ENCODE data around the gene SAGE1. TPM values are rescaled to one million over a fixed set of nuclear protein-coding genes. Genes with fewer than 3 reads are reported as not detected.

SAGE1 gene
- total and polyA plus RNA-seq, 2 of the 8 experiments (the other 6 are each of a cell fraction or from before 2014, with no cell fraction given), result not detected

GRCh38 chrX:135890087-135890585, 3.4 kb upstream of the SAGE1 start:
- Histone ChIP-seq H3K9me3 (ENCODE audit: insufficient read depth in 2 of 2, low read depth in 1 of 2, low read length in 1 of 2) (peaks cover 0 to 35% of the 10 kb centered on the region in 2 experiments; a peak in 2 of 4 replicates), H2BK15ac (ENCODE audit: low read length) (no peak overlapping the region), H2AFZ (ENCODE audit: low read length) (no peak overlapping the region), H2BK20ac (ENCODE audit: low read length) (no peak overlapping the region), H2BK120ac (replicated peaks; ENCODE audit: low read depth, low read length) (no peak overlapping the region), H3K9ac (replicated peaks in 1 of 4; ENCODE audit: extremely low read depth in 1 of 4, low read depth in 3 of 4, low read length in 3 of 4) (no peak overlapping the region), H4K8ac (ENCODE audit: extremely low read depth, insufficient read depth, low read length) (no peak overlapping the region), H3K79me2 (ENCODE audit: control insufficient read depth in 1 of 2, insufficient read depth in 2 of 2, low read length in 2 of 2) (no peaks in the 10 kb centered on the region), H3K23ac (ENCODE audit: insufficient read length) (no peak overlapping the region), H3K4me2 (ENCODE audit: insufficient read depth in 1 of 2, low read depth in 2 of 2, low read length in 2 of 2) (no peak overlapping the region), H4K20me1 (replicated peaks in 1 of 2; ENCODE audit: control insufficient read depth in 1 of 2, insufficient read depth in 2 of 2, low read length in 2 of 2) (no peaks in the 10 kb centered on the region), H3K4me1 (replicated peaks in 1 of 4; ENCODE audit: control insufficient read depth in 3 of 4, insufficient read depth in 4 of 4, low read length in 3 of 4) (no peaks in the 10 kb centered on the region), H3K4me3 (ENCODE audit: extremely low read depth in 1 of 4, insufficient read depth in 2 of 4, low read depth in 3 of 4, low read length in 4 of 4) (no peak overlapping the region), H3K14ac (ENCODE audit: insufficient read length) (no peak overlapping the region), H3K4ac (replicated peaks; ENCODE audit: insufficient read length, low read depth, low read length) (no peak overlapping the region), H3K18ac (ENCODE audit: extremely low read depth, low read length) (no peak overlapping the region), H3K23me2 (ENCODE audit: low read depth, low read length) (no peaks in the 10 kb centered on the region), H3K79me1 (ENCODE audit: low read depth, low read length) (no peaks in the 10 kb centered on the region), H4K5ac (ENCODE audit: insufficient read length, low read depth, low read length) (no peak overlapping the region), H3K27ac (ENCODE audit: low read depth, low read length) (no peak overlapping the region), H3K56ac (replicated peaks; ENCODE audit: insufficient read length, low read depth, low read length) (no peak overlapping the region), H2AK5ac (ENCODE audit: low read depth, low read length) (no peak overlapping the region), H4K91ac (replicated peaks; ENCODE audit: insufficient read length, low read length) (no peak overlapping the region), H3K27me3 (replicated peaks in 1 of 4; ENCODE audit: control insufficient read depth in 3 of 4, extremely low read depth in 1 of 4, insufficient read depth in 3 of 4, low read length in 3 of 4) (no peaks in the 10 kb centered on the region), H2BK5ac (ENCODE audit: low read depth, low read length) (no peak overlapping the region), H2BK12ac (ENCODE audit: low read depth, low read length) (no peak overlapping the region), H3K36me3 (ENCODE audit: control insufficient read depth in 2 of 4, insufficient read depth in 4 of 4, low read length in 3 of 4) (no peaks in the 10 kb centered on the region)
- CTCF ChIA-PET (ENCODE audit: partially characterized antibody), result no interaction called here
- DNase-seq (ENCODE audit: low read depth in 1 of 2, low spot score in 2 of 2) (no peak), FAIRE-seq (no peak)
- WGBS, 2 experiments (ENCODE audit: extremely low coverage in 1 of 2, insufficient coverage in 1 of 2, insufficient read length in 1 of 2, insufficient replicate concordance in 2 of 2, low coverage in 1 of 2, low lambda C conversion rate in 2 of 2, missing lambda C conversion rate in 1 of 2), result 89% methylated on average over 11 of the region's 14 CpGs; no CpG with 5 or more reads in 1 of the 2 experiments
- POLR2A ChIA-PET (ENCODE audit: partially characterized antibody), result no interaction called here
- no peak for TF ChIP-seq YY1 (IDR thresholded peaks at IDR 0.05; ENCODE audit: low read depth, low read length)
